ENCODE results near the gene SACM1L. TPM values are rescaled to one million over a fixed set of nuclear protein-coding genes. Genes with fewer than 3 reads are reported as not detected.

Gene SACM1L
- total RNA-seq, 1 experiment from 2014 or later: 79.6 TPM

DNA sequence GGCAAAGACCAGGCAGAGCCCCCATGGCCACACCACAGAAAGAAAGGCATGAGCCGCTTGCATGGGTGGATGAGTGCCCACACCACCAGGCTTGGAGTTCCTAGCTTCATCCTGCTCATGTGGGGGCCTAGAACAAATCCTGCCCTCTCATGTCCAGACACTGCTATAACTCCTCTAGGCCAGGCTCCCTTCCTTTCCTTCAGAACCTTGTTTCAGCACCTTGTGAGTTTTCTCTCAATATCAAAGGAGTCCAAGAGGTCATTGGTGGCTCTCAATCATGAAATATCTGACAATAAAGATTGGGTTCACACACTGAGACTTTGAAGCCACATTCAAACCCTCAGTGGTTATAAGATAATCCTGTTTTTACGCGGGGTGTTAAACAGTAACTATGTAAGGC lies 94.5 kb downstream of the SACM1L start:
- peaks cover under 1% of the 10 kb centered on the region for H3K36me3 Mint-ChIP-seq
- H3K27me3 Mint-ChIP-seq (ENCODE audit: low read depth): peaks cover 4% of the 10 kb centered on the region; the same call in 1 of the 2 replicates
- ATAC-seq: peak; percentile 60
- H3K4me1 Mint-ChIP-seq: peaks cover 2% of the 10 kb centered on the region
- CTCF ChIA-PET: interaction anchor here (0.6 to 1.2 kb wide), 4 partner anchors 9 to 347 kb away, joined by 3 to 7 read pairs (median 3); no protein-coding TSS in a partner anchor
- no peak overlapping the region for H3K4me3 Mint-ChIP-seq
- POLR2A ChIA-PET: no interaction called here
- TF ChIP-seq TCF7 (CRISPR knock-in tag; IDR thresholded peaks at IDR 0.05; ENCODE audit: low read depth) (no peak), ZNF281 (CRISPR knock-in tag; IDR thresholded peaks at IDR 0.05) (no peak)
- no peak for DNase-seq (ENCODE audit: low spot score)
- H3K9me3 Mint-ChIP-seq: peaks cover 23% of the 10 kb centered on the region
- no peak overlapping the region for H3K27ac Mint-ChIP-seq

DNA sequence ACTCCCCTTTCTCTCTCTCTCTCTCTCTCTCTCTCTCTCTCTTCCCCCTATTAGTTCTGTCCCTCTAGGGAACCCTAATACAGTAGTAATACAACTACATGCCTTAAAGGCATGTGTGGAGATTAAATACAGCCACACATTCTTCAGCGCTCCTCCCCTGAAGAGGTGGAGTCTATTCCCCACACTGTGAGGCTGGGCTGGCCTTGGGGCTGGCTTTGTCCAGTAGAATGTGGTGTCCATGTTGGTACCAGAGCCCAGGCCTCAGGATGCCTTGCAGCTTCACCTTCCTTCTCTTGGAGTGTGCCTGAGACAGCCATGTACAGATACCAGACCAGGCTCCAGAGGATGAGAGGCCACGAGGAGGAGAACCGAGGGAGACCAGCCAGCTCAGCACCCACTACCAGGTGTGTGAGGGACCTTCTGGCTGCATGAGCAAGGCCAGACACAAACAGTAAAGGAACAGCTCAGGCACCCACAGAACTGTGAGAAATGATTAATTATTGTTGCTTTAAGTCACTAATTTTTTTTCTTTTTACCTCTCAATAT lies 96.5 kb downstream of the SACM1L start:
- CTCF ChIA-PET: interaction anchor here (2.0 kb wide), 1 partner anchor 25 kb away, joined by 4 read pairs; no protein-coding TSS in a partner anchor
- Mint-ChIP-seq H3K4me1 (peaks cover 3% of the 10 kb centered on the region), H3K4me3 (no peak overlapping the region)

More for the DNA sequence above, 96.5 kb downstream of the SACM1L start:
- H3K36me3 Mint-ChIP-seq: peaks cover 15% of the 10 kb centered on the region
- no peak for ATAC-seq
- POLR2A ChIA-PET: no interaction called here
- no peak for DNase-seq (ENCODE audit: low spot score)
- peaks cover 4% of the 10 kb centered on the region; the same call in 1 of the 2 replicates for H3K27me3 Mint-ChIP-seq (ENCODE audit: low read depth)
- H3K9me3 Mint-ChIP-seq: peaks cover 39% of the 10 kb centered on the region
- TF ChIP-seq, protein P1, sequence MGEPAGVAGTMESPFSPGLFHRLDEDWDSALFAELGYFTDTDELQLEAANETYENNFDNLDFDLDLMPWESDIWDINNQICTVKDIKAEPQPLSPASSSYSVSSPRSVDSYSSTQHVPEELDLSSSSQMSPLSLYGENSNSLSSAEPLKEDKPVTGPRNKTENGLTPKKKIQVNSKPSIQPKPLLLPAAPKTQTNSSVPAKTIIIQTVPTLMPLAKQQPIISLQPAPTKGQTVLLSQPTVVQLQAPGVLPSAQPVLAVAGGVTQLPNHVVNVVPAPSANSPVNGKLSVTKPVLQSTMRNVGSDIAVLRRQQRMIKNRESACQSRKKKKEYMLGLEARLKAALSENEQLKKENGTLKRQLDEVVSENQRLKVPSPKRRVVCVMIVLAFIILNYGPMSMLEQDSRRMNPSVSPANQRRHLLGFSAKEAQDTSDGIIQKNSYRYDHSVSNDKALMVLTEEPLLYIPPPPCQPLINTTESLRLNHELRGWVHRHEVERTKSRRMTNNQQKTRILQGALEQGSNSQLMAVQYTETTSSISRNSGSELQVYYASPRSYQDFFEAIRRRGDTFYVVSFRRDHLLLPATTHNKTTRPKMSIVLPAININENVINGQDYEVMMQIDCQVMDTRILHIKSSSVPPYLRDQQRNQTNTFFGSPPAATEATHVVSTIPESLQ (CRISPR knock-in tag; IDR thresholded peaks at IDR 0.05): no peak
- TF ChIP-seq TP53 (CRISPR knock-in tag; IDR thresholded peaks at IDR 0.05) (no peak), ZNF232 (CRISPR knock-in tag; IDR thresholded peaks at IDR 0.05) (no peak), TEAD4 (CRISPR knock-in tag; IDR thresholded peaks at IDR 0.05) (no peak), MYBL2 (CRISPR knock-in tag; IDR thresholded peaks at IDR 0.05) (no peak), ATF2 (CRISPR knock-in tag; IDR thresholded peaks at IDR 0.05; ENCODE audit: borderline replicate concordance, low read depth) (no peak), SMAD4 (CRISPR knock-in tag; IDR thresholded peaks at IDR 0.05) (no peak), SOX15 (CRISPR knock-in tag; IDR thresholded peaks at IDR 0.05) (no peak), GABPB1 (CRISPR knock-in tag; IDR thresholded peaks at IDR 0.05) (no peak), NFATC4 (CRISPR knock-in tag; IDR thresholded peaks at IDR 0.05) (no peak), ZBTB21 (CRISPR knock-in tag; IDR thresholded peaks at IDR 0.05; ENCODE audit: borderline replicate concordance) (no peak), ELF4 (CRISPR knock-in tag; IDR thresholded peaks at IDR 0.05; ENCODE audit: low read depth) (no peak)
- TF ChIP-seq, protein P2, sequence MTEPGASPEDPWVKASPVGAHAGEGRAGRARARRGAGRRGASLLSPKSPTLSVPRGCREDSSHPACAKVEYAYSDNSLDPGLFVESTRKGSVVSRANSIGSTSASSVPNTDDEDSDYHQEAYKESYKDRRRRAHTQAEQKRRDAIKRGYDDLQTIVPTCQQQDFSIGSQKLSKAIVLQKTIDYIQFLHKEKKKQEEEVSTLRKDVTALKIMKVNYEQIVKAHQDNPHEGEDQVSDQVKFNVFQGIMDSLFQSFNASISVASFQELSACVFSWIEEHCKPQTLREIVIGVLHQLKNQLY (CRISPR knock-in tag; IDR thresholded peaks at IDR 0.05): no peak
- TF ChIP-seq, protein P3, sequence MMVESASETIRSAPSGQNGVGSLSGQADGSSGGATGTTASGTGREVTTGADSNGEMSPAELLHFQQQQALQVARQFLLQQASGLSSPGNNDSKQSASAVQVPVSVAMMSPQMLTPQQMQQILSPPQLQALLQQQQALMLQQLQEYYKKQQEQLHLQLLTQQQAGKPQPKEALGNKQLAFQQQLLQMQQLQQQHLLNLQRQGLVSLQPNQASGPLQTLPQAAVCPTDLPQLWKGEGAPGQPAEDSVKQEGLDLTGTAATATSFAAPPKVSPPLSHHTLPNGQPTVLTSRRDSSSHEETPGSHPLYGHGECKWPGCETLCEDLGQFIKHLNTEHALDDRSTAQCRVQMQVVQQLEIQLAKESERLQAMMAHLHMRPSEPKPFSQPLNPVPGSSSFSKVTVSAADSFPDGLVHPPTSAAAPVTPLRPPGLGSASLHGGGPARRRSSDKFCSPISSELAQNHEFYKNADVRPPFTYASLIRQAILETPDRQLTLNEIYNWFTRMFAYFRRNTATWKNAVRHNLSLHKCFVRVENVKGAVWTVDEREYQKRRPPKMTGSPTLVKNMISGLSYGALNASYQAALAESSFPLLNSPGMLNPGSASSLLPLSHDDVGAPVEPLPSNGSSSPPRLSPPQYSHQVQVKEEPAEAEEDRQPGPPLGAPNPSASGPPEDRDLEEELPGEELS (CRISPR knock-in tag; IDR thresholded peaks at IDR 0.05): no peak
- TF ChIP-seq, protein P4, sequence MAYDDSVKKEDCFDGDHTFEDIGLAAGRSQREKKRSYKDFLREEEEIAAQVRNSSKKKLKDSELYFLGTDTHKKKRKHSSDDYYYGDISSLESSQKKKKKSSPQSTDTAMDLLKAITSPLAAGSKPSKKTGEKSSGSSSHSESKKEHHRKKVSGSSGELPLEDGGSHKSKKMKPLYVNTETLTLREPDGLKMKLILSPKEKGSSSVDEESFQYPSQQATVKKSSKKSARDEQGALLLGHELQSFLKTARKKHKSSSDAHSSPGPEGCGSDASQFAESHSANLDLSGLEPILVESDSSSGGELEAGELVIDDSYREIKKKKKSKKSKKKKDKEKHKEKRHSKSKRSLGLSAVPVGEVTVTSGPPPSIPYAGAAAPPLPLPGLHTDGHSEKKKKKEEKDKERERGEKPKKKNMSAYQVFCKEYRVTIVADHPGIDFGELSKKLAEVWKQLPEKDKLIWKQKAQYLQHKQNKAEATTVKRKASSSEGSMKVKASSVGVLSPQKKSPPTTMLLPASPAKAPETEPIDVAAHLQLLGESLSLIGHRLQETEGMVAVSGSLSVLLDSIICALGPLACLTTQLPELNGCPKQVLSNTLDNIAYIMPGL (CRISPR knock-in tag; IDR thresholded peaks at IDR 0.05): no peak
- no peak overlapping the region for H3K27ac Mint-ChIP-seq
